Occipital lobe (tissue), 2 donors: ENCODE data around the gene IL27RA. TPM values are rescaled to one million over a fixed set of nuclear protein-coding genes. Genes with fewer than 3 reads are reported as not detected.

Experiments used
- DNase-seq: peaks from one replicate; lab custom pipeline; 2025; lab: John Stamatoyannopoulos, UW
- total RNA-seq: library from RNA; depleted of rRNA; stranded (reverse); fragments of >200 nt; gene quantifications from one replicate; pipeline ENCODE4 v1.2.3, GENCODE V29; 2014

The IL27RA gene
- total RNA-seq, result 7.0 TPM

DNA sequence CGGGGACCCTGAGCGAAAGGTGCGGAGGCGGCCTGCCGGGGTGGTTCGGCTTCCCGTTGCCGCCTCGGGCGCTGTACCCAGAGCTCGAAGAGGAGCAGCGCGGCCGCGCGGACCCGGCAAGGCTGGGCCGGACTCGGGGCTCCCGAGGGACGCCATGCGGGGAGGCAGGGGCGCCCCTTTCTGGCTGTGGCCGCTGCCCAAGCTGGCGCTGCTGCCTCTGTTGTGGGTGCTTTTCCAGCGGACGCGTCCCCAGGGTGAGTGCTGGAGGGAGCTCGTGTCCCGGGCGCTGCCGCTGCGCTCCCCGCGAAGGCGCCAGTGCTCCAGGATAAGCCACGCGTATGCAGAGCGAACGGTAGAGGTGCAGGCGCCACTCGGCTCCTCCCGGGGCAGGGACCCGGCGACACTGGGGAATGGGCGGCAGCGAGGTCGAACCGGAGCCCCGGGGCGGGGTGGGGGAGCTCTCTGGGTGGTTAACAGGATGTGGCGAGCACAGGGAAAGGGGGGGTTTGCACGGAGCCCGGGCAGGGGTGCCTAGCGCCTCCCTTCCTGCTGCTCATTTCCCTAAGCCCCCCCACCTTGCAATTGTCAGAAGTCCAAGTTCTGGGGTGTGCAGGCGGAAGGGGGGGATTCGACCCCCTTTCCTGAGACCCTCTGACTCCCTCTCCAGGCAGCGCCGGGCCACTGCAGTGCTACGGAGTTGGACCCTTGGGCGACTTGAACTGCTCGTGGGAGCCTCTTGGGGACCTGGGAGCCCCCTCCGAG is at the start of gene IL27RA:
Gene IL27RA, plus strand, starts transcription at position 44 of the 762 bp plus-strand sequence. Its CDS starts 111 bp downstream, at position 155.
- DNase-seq, result peak; percentile 14

- DNase-seq, result no peak
Measured at GRCh38 chr19:13981988-13982501, 49.5 kb upstream of the IL27RA start.

GRCh38 chr19:13982773-13983172 is 48.8 kb upstream of the IL27RA start:
- no peak for DNase-seq

DNA sequence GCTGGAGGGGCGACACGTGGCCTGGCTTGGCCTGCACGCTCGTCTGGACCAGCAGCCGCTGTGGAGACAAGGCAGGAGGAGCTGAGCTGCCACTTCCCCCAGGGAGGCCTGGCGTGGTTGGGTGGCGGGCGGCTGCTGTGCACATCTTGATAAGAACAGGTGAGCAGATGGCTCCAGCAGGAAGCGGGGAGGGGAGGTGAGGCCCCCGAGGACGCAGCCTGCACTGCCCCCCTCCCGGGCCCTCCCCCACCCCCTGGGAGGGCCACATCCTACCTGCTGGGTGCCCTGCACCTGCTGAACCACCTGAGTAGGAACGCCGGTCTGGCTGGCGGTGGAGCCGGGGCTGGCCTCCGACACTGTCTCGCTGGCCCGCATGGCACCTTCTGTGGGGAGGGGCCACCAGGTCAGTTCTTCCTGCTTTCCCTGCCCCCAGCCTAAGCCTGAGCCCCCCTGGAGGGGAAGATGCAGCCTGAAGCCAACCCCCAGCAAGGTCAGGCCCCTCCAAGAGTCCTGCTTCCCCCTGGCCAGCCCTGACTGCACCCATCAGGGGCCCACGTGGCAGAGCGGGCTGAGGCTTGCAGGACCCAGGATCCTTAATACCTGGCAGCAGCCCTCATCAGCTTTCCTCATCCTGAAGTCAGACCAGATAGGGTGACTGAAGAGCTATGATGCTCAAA is 48.2 kb upstream of the IL27RA start:
- no peak for DNase-seq

GRCh38 chr19:13984186-13984585 is 47.4 kb upstream of the IL27RA start:
- DNase-seq, result no peak

DNA sequence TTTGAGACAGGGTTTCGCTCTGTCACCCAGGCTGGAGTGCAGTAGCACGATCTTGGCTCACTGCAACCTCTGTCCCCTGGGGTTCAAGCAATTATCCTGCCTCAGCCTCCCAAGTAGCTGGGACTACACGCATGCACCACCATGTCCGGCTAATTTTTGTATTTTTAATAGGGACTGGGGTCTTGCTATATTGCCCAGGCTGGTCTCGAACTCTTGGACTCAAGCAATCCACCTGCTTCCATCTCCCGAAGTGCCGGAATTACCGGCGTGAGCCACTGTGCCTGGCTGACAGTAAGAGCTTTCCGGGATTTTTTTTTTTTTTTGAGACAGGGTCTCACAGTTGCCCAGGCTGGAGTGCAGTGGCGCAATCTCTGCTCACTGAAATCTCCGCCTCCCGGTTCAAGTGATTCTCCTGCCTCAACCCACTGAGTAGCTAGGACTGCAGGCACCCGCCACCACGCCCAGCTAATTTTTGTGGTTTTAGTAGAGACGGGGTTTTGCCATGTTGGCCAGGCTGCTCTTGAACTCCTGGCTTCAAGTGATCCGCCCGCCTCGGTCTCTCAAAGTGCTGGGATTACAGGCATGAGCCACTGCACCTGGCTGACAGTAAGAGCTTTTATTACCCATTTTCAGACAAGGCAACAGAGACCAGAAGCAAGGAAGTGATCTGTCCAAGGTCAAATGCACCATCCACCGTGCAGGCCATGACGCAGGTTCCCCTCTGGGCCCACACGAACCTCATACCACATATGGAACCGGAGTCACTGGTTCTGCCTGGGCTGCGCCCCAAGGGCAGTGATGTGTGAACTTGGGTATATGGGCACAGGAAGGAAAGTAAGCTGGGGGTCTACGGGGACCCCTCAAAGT is 46.5 kb upstream of the IL27RA start:
- no peak for DNase-seq

- no peak for DNase-seq
Measured at GRCh38 chr19:13985771-13986347, 45.7 kb upstream of the IL27RA start.

GRCh38 chr19:13986348-13986904 is 45.1 kb upstream of the IL27RA start:
- peak; percentile 55 for DNase-seq

- DNase-seq, result no peak
Measured at GRCh38 chr19:13987101-13987890, 44.3 kb upstream of the IL27RA start.

GRCh38 chr19:13989487-13989886 is 42.1 kb upstream of the IL27RA start:
- no peak for DNase-seq

DNA sequence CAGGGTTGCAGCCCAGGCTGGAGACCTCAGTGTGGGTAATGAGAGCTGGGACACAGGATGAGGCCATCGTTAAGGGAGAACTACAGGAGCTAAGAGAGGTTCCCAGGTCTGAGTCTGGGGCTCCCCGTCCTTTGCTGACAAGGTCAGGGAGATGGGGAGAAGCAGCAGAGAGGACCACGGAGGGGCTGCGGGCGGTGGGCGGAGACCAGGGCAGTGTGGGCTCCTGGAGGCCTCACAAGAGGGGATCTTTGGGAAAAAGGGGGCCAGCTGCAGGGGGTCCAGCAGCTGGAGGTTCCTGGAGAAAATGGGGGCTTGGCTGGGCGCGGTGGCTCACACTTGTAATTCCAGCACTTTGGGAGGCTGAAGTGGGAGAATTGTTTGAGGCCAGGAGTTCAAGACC is 41.5 kb upstream of the IL27RA start:
- no peak for DNase-seq

GRCh38 chr19:13992025-13992424 is 39.5 kb upstream of the IL27RA start:
- DNase-seq, result no peak

DNA sequence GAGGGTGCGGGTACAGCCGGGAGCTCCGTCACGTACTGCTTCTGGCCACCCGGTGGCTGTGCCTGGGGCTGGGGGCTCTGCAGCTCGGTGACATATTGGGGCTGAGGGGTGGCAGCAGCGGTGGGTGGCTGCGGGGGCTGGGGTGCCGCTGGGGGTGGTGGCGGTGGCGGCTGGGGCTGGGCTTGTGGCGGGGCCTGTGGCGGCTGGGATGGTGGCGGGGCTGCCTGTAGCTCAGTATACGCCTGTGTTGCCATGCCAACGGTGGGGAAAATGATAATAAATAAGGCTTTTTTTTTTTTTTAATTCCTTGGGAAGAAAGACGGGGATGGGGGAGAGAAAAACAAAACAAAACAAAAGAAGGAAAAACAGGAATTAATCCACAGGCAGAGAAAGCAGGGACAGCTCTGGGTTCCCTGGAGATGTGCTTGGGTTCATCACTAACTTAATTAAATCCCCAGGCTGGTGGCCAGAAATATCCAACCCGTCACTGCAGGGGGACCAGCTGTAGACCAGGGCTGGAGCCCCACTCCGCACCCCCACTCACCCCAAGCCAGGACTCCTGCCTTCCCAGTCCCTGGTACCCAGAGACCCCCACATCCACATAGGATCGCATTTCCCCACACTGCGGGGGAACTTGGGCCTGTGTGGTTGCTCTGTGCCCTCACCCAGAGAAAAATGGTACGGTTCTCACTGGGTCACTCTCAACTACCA is 37.8 kb upstream of the IL27RA start:
- DNase-seq, result no peak

DNA sequence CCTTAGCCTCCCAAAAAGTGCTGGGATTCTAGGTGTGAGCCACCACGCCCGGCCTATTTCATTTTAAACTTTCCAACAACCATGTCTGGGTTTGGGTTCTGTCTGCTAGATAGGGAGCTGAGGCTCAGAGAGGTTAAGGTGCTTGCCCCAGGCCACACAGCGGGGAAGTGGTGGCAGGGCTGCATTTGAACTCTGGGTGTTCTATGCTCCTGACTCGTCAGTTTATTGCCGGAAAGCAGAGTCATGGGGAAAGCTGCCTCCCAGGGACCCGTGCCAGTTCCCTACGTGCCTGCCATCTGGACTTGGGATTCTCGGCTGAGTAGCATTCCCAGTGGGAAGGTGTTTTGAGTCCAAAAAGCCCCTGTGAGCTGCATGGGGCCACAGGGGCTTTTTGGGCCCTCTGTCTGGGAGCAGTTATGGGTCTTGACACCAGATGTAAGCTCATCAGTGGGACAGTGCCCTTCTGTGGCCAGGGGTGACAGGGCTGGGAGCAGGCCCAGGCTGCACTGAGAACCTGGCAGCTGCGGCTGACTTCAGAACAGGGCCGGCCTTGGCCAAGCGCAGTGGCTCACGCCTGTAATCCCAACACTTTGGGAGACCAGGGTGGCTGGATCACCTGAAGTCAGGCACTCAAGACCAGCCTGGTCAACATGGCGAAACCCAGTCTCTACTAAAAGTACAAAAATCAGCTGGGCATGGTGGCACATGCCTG is 36.4 kb upstream of the IL27RA start:
- DNase-seq, result peak; percentile 35

GRCh38 chr19:13995878-13996765 is 35.4 kb upstream of the IL27RA start:
- DNase-seq, result no peak

DNA sequence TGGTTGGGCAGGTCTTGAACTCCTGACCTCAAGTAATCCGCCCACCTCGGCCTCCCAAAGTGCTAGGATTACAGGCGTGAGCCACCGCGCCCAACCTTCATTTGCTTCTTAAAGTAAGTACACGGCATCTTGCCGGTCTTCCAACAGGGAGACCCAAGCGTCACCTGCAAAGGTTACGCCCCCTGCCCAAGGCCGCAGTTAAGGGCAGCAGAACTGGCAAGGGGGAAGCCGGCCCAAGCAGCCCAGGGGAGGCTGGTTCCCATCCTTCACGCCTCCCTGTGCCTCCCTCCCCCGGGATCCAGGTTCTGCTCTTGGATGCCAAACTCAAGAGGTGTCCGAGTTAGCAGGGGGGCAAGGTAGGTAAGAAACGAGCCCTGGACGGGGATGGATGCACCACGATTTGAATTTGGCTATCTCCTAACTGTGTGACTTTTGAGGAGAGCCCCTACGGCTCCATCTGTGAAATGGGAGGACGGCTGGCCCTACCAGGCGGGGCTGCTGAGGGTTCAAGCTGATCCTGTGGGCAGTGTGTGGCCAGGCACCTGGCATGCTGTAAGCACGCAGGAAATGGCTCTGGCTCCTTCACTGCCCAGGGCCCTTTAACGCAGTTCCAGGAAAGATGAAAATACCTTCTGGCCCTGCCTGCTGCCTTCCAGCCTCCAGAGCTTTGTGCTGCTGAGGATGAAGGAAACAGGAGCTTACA is 34.5 kb upstream of the IL27RA start:
- DNase-seq, result no peak

- no peak for DNase-seq
Measured at GRCh38 chr19:13997631-13997962, 34.0 kb upstream of the IL27RA start.
